GM12892 (cell line): ENCODE measurements around the gene KLC1.

ENCODE experiments used
- POLR2A ChIP-seq: IDR thresholded peaks from 2 replicates; pipeline ENCODE4 v1.6.1; 2011; ENCODE audit warnings: low read depth, low read length, control low read depth
- POLR2AphosphoS5 ChIP-seq: IDR thresholded peaks from 2 replicates; pipeline ENCODE4 v1.6.1; 2011; ENCODE audit warnings: low read depth, low read length, control low read depth
- TAF1 ChIP-seq: IDR thresholded peaks from 2 replicates; pipeline ENCODE4 v1.6.1; 2011; ENCODE audit warnings: low read depth, mild to moderate bottlenecking, control low read depth, low read length, borderline replicate concordance

- no peak for TF ChIP-seq POLR2A
- no peak for TF ChIP-seq TAF1
- no peak for TF ChIP-seq POLR2AphosphoS5
These were observed 104.6 kb downstream of the KLC1 start for GRCh38 chr14:103733651-103734050.
